GM21576 (cell line): ENCODE results near the gene MOB2.

ENCODE experiments used
- ATAC-seq: cut with Tn5 transposase; IDR thresholded peaks from one replicate; pipeline ENCODE4 v1.9.1; 2021; ENCODE audit warnings: mild to moderate bottlenecking, moderate library complexity; ENCODE audit not compliant: unreplicated experiment

The MOB2 gene

GRCh38 chr11:1422481-1422880 is 64.1 kb downstream of the MOB2 start:
- no peak for ATAC-seq

DNA sequence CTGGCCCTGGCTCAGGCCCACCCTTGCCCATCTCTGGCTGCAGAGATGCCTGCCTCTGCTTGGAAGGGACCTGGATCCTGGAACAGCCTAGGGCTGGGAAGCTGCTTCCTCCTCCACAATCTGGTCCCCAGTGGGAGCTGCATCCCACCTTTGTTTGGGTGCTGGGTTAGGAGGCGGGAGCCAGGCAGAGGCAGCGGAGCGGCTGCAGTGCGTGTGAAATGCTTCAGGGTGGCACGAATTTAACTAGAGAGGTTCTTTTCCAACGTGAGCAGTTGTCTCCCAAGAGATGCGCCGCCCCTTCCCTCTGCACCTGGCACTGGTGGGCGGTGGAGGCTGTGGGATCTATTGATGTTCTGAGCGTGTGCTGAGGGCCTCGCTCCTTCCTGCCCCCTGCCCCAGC is 65.3 kb downstream of the MOB2 start:
- ATAC-seq, result no peak

GRCh38 chr11:1419811-1420210 is 66.8 kb downstream of the MOB2 start:
- no peak for ATAC-seq
